Mammary epithelial cell (primary cell): ENCODE measurements around the gene ATXN7L1.

Experiments used
- CTCF ChIP-seq, 2 donors: IDR thresholded peaks in 1 of 2; conservative IDR thresholded peaks in 1 of 2; 2 replicates each; pipeline ENCODE4 v1.5.1; 2011 to 2012; ENCODE audit warnings: inconsistent platforms in 2 of 2, low read length in 2 of 2, mild to moderate bottlenecking in 2 of 2, control low read depth in 1 of 2, low read depth in 1 of 2; ENCODE audit not compliant: insufficient read depth in 1 of 2; ENCODE audit errors: extremely low read depth in 1 of 2
- EZH2 ChIP-seq: IDR thresholded peaks from 2 replicates; pipeline ENCODE4 v1.6.1; 2012; ENCODE audit warnings: low read length, inconsistent platforms, borderline replicate concordance

GRCh38 chr7:105863876-105864275, 12.5 kb downstream of the ATXN7L1 start:
- TF ChIP-seq CTCF (conservative IDR thresholded peaks at IDR 0.05 in 1 of 2, IDR thresholded peaks at IDR 0.05 in 1 of 2; ENCODE audit: extremely low read depth in 1 of 2, insufficient read depth in 1 of 2, low read depth in 1 of 2, low read length in 2 of 2) (no peak), EZH2 (no peak)
